Astrocyte (in vitro differentiated cells and primary cell): ENCODE measurements around the gene PPP3CA.

Experiments used
- CTCF ChIP-seq: IDR thresholded peaks from 2 replicates; pipeline ENCODE4 v1.5.1; 2011; ENCODE audit warnings: low read depth, mild to moderate bottlenecking, inconsistent platforms, low read length, moderate library complexity; ENCODE audit not compliant: insufficient read depth
- EZH2 ChIP-seq: IDR thresholded peaks from 2 replicates; pipeline ENCODE4 v1.6.1; 2012; ENCODE audit warnings: mild to moderate bottlenecking, low read length, inconsistent platforms; ENCODE audit not compliant: insufficient read depth

GRCh38 chr4:101218346-101218745 is 129.0 kb downstream of the PPP3CA start:
- no peak for TF ChIP-seq CTCF
- no peak for TF ChIP-seq EZH2
